HT1080 (cell line): ENCODE results near the gene CLASP1. TPM values are rescaled to one million over a fixed set of nuclear protein-coding genes. Genes with fewer than 3 reads are reported as not detected.
"Not testable (repeated sequence)": the region's sequence is repeated elsewhere in the genome, so short reads cannot be mapped to it uniquely, and the experiment has no call there.

Source experiments
- DNase-seq: peaks from one replicate; pipeline ENCODE4 v3.0.0-alpha.2; 2015; ENCODE audit warnings: low read depth
- polyA plus RNA-seq, 2 experiments: library from polyadenylated mRNA; depleted of rRNA; stranded (reverse); fragments of >200 nt; gene quantifications; 2 replicates each; pipeline ENCODE4 v1.2.3, GENCODE V29; 2015
- total RNA-seq: library from RNA; depleted of rRNA; stranded (reverse); fragments of >200 nt; shearing (Covaris generic); gene quantifications from 2 replicates; pipeline ENCODE4 v1.2.3, GENCODE V29; 2014; rRNA removed

CLASP1 gene
- total RNA-seq, result 12.9 and 22.5 TPM in 2 replicates
- 9.2 and 11.5 TPM in 2 replicates for polyA plus RNA-seq (2015; cell fraction: cytosol; rRNA removed)
- polyA plus RNA-seq (2015; cell fraction: nucleus; rRNA removed), result 51.1 and 54.5 TPM in 2 replicates

- DNase-seq, result no peak
These were observed at the start of gene CLASP1 for GRCh38 chr2:121649149-121649595. Gene CLASP1 (minus strand): TSS chr2:121649462. CDS start chr2:121605895, 43,567 bp downstream.

GRCh38 chr2:121698318-121698930, 49.2 kb upstream of the CLASP1 start:
- DNase-seq, result no peak

GRCh38 chr2:121697108-121697631, 47.9 kb upstream of the CLASP1 start:
- peak; percentile 17 for DNase-seq

- DNase-seq, result no peak
These were observed 47.2 kb upstream of the CLASP1 start for GRCh38 chr2:121696410-121696930.

- no peak for DNase-seq
These were observed 45.8 kb upstream of the CLASP1 start for GRCh38 chr2:121695171-121695451.

- peak; percentile 47 for DNase-seq
These were observed 45.3 kb upstream of the CLASP1 start for GRCh38 chr2:121694398-121695170.

- not testable (repeated sequence) for DNase-seq
These were observed 41.3 kb upstream of the CLASP1 start for GRCh38 chr2:121690572-121690971.

- DNase-seq, result no peak
These were observed 40.8 kb upstream of the CLASP1 start for GRCh38 chr2:121690095-121690494.

GRCh38 chr2:121689356-121689755, 40.1 kb upstream of the CLASP1 start:
- DNase-seq, result peak; percentile 54

- no peak for DNase-seq
These were observed 39.6 kb upstream of the CLASP1 start for GRCh38 chr2:121688820-121689219.

GRCh38 chr2:121686902-121687301, 37.6 kb upstream of the CLASP1 start:
- no peak for DNase-seq

- DNase-seq, result no peak
These were observed 37.0 kb upstream of the CLASP1 start for GRCh38 chr2:121686218-121686617.

GRCh38 chr2:121682396-121683298, 33.4 kb upstream of the CLASP1 start:
- DNase-seq, result no peak

- no peak for DNase-seq
These were observed 28.6 kb upstream of the CLASP1 start for GRCh38 chr2:121677855-121678254.

- DNase-seq, result not testable (repeated sequence)
These were observed 22.4 kb upstream of the CLASP1 start for GRCh38 chr2:121671621-121672020.

GRCh38 chr2:121670181-121670580, 20.9 kb upstream of the CLASP1 start:
- DNase-seq, result no peak

- DNase-seq, result no peak
These were observed 18.4 kb upstream of the CLASP1 start for GRCh38 chr2:121667618-121668017.

GRCh38 chr2:121666042-121666441, 16.8 kb upstream of the CLASP1 start:
- no peak for DNase-seq

GRCh38 chr2:121665504-121665903, 16.2 kb upstream of the CLASP1 start:
- DNase-seq, result no peak

GRCh38 chr2:121664713-121665112, 15.5 kb upstream of the CLASP1 start:
- no peak for DNase-seq

- peak; percentile 47 for DNase-seq
These were observed 14.8 kb upstream of the CLASP1 start for GRCh38 chr2:121664086-121664485.
